ENCODE data around the gene ZNF500.

ZNF500 gene

DNA sequence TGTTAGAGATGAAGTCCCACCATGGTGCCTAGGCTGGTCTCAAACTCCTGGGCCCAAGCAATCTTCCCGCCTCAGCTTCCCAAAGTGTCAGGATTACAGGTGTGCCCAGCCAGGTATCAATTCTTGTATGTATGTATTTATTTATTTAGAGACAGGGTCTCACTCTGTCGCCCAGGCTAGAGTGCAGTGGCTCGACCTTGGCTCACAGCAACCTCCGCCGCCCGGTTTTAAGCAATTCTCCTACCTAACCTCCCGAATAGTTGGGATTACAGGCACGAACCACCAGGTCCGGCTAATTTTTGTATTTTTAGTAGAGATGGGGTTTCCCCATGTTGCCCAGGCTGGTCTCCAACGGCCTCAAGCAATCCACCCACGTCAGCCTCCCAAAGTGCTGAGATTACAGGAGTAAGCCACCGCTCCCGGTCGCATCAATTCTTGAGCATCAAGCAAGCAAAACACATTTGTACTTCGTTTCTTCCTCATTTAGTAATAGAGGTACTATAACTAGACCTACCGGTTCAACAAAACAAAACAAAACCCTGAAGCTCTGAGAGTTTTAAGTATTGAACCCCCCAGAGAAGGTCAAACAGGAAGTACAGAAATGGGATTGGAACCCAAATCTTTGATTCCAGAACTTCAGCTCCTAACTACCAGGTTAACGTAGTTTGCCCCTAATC lies 1.0 kb upstream of the ZNF500 start:
- no peak overlapping the region for H2BK5ac ChIP-seq (ENCODE audit: low read length)
- no peaks in the 10 kb centered on the region for H3K27me3 ChIP-seq (ENCODE audit: insufficient read depth, low read length, poor library complexity)
- H3K4me3 ChIP-seq (ENCODE audit: low read length) = peak overlapping the region; percentile 70
- H3K56ac ChIP-seq (ENCODE audit: low read length) = peak overlapping the region; percentile 97
- no CpG with 5 or more reads among the region's 17 CpGs for WGBS (ENCODE audit: extremely low coverage, insufficient coverage, low lambda C conversion rate)
- H3K79me1 ChIP-seq (ENCODE audit: low read length) = peaks cover 9% of the 10 kb centered on the region
- peaks cover 6% of the 10 kb centered on the region for H3K79me2 ChIP-seq (ENCODE audit: control insufficient read depth, insufficient read depth, low read length)
- H3K23ac ChIP-seq (ENCODE audit: low read length) = no peak overlapping the region
- H3K4ac ChIP-seq (ENCODE audit: low read depth, low read length) = peak overlapping the region; percentile 26
- peak overlapping the region; percentile 97 for H3K4me2 ChIP-seq (ENCODE audit: low read length)
- no peak overlapping the region for H2BK15ac ChIP-seq (replicated peaks; ENCODE audit: low read depth)
- H3K18ac ChIP-seq (ENCODE audit: low read length) = no peak overlapping the region
- H4K5ac ChIP-seq (ENCODE audit: low read length) = no peak overlapping the region
- H3K4me1 ChIP-seq (ENCODE audit: control insufficient read depth, low read depth, low read length) = peaks cover 1% of the 10 kb centered on the region
- H4K8ac ChIP-seq (ENCODE audit: low read depth, low read length) = no peak overlapping the region
- DNase-seq = no peak
- H2AK5ac ChIP-seq (ENCODE audit: low read length) = no peak overlapping the region
- no peak overlapping the region for H3K27ac ChIP-seq (ENCODE audit: low read depth, low read length)
- no peak overlapping the region for H2BK120ac ChIP-seq (ENCODE audit: low read depth, low read length)
- H3K9ac ChIP-seq (ENCODE audit: low read length) = peak overlapping the region; percentile 95
- H3K36me3 ChIP-seq (ENCODE audit: control insufficient read depth, insufficient read depth, low read length) = peaks cover 2% of the 10 kb centered on the region

DNA sequence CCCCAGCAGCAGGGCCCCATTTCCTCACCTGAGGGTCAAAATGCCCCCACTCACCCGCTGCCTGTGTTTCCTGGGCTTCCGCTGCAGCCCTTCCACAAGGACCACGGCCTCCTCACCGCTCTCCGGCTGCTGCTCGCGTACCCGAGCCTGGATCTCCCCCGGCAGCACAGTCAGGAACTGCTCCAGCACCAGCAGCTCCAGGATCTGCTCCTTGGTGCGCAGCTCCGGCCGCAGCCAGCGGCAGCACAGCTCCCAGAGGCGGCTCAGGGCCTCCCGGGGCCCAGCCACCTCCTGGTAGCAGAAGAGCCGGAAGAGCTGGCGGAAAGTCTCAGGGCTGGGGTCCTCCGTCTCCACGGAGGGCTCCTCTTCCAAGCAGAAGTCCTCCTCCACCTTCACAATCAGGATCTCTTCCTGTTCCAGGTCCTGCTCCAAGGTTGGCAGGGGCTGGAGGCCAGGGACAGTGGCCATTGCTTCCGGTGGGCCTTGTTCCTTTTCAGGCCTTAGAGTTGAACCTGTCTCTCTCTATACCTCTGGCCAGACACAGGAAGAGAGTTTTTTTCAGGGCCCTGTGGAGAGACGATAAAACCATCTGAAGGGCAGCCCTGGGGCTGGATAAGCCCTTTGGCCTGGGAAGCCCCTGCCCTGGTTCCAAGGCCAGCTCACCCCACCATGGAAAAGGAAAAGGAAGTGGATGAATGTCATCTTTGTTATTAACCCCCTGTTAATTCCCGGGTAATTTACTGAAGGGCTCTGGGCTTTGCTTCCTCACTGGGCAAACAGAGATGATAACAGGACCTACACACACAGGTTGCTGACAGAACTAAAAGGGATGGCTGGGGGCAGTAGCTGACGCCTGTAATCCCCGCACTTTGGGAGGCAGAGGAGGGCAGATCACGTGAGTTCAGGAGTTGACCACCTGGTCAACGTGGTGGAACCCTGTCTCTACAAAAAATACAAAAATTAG lies 1.2 kb downstream of the ZNF500 start:
- Histone ChIP-seq H4K5ac (ENCODE audit: low read length) (no peak overlapping the region), H3K56ac (ENCODE audit: low read length) (peak overlapping the region; percentile 93), H3K36me3 (ENCODE audit: control insufficient read depth, insufficient read depth, low read length) (peaks cover 2% of the 10 kb centered on the region), H3K4me3 (ENCODE audit: low read length) (no peak overlapping the region), H4K8ac (ENCODE audit: low read depth, low read length) (no peak overlapping the region), H2BK15ac (replicated peaks; ENCODE audit: low read depth) (no peak overlapping the region), H3K4ac (ENCODE audit: low read depth, low read length) (no peak overlapping the region), H3K9ac (ENCODE audit: low read length) (peak overlapping the region; percentile 96), H3K23ac (ENCODE audit: low read length) (no peak overlapping the region), H3K79me1 (ENCODE audit: low read length) (peaks cover 9% of the 10 kb centered on the region), H3K79me2 (ENCODE audit: control insufficient read depth, insufficient read depth, low read length) (peaks cover 6% of the 10 kb centered on the region), H3K27ac (ENCODE audit: low read depth, low read length) (no peak overlapping the region), H3K4me1 (ENCODE audit: control insufficient read depth, low read depth, low read length) (peaks cover 1% of the 10 kb centered on the region), H2BK5ac (ENCODE audit: low read length) (no peak overlapping the region), H2AK5ac (ENCODE audit: low read length) (no peak overlapping the region), H2BK120ac (ENCODE audit: low read depth, low read length) (no peak overlapping the region), H3K18ac (ENCODE audit: low read length) (no peak overlapping the region), H3K4me2 (ENCODE audit: low read length) (peak overlapping the region; percentile 25), H3K27me3 (ENCODE audit: insufficient read depth, low read length, poor library complexity) (no peaks in the 10 kb centered on the region)
- WGBS (ENCODE audit: extremely low coverage, insufficient coverage, low lambda C conversion rate) = no CpG with 5 or more reads among the region's 26 CpGs
- DNase-seq = no peak

DNA sequence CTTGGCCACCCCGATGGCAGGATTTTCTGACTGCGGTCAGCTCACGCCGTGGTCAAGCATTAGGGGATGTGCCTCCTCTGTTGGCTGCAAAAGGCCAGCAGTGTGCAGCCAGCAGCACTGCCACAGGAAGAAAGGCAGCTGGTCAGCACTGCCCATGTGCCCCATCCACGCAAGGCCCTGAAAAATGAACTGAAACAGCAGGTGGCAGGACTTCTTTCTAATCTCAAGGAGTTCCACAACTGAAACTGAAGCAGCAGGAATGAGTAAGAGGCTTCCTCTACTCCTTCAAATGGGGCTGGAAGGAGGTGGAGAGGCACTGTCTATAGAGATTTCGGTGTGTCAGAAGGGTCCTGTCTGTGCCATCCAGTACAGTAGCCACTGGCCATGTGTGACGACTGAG lies 3.2 kb downstream of the ZNF500 start:
- H3K56ac ChIP-seq (ENCODE audit: low read length) = no peak overlapping the region
- H2BK5ac ChIP-seq (ENCODE audit: low read length) = no peak overlapping the region
- H3K18ac ChIP-seq (ENCODE audit: low read length) = no peak overlapping the region
- WGBS (ENCODE audit: extremely low coverage, insufficient coverage, low lambda C conversion rate) = no CpG with 5 or more reads among the region's 7 CpGs
- H3K4me2 ChIP-seq (ENCODE audit: low read length) = no peak overlapping the region
- peaks cover 6% of the 10 kb centered on the region for H3K36me3 ChIP-seq (ENCODE audit: control insufficient read depth, insufficient read depth, low read length)
- H2AK5ac ChIP-seq (ENCODE audit: low read length) = no peak overlapping the region
- no peak overlapping the region for H3K23ac ChIP-seq (ENCODE audit: low read length)
- H3K4me1 ChIP-seq (ENCODE audit: control insufficient read depth, low read depth, low read length) = peaks cover 1% of the 10 kb centered on the region
- no peak overlapping the region for H2BK15ac ChIP-seq (replicated peaks; ENCODE audit: low read depth)
- H3K79me2 ChIP-seq (ENCODE audit: control insufficient read depth, insufficient read depth, low read length) = peaks cover 6% of the 10 kb centered on the region
- no peak for DNase-seq
- H3K27me3 ChIP-seq (ENCODE audit: insufficient read depth, low read length, poor library complexity) = no peaks in the 10 kb centered on the region
- H2BK120ac ChIP-seq (ENCODE audit: low read depth, low read length) = no peak overlapping the region
- no peak overlapping the region for H3K4me3 ChIP-seq (ENCODE audit: low read length)
- no peak overlapping the region for H4K5ac ChIP-seq (ENCODE audit: low read length)
- no peak overlapping the region for H4K8ac ChIP-seq (ENCODE audit: low read depth, low read length)
- H3K79me1 ChIP-seq (ENCODE audit: low read length) = peaks cover 9% of the 10 kb centered on the region
- H3K9ac ChIP-seq (ENCODE audit: low read length) = no peak overlapping the region
- H3K27ac ChIP-seq (ENCODE audit: low read depth, low read length) = no peak overlapping the region
- no peak overlapping the region for H3K4ac ChIP-seq (ENCODE audit: low read depth, low read length)

DNA sequence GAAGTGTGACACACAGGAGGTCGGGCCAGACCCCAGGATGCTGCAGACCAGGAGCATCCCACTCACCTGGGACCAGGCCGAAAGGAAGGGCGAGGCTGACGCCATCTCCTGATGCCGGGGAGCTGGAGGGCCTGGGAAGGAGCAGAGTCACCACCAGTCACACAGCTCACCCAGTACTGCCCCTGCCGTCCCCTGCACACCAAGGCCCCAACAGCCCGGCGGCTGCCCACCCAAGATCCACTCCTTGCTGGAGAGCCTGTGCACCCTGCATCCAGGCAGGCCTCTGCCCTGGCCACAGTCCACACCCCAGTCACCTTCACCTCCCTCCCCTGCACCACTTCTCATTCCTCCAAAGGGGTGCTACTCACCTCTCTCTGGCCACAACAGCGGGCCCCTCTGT lies 4.8 kb downstream of the ZNF500 start:
- no CpG with 5 or more reads among the region's 9 CpGs for WGBS (ENCODE audit: extremely low coverage, insufficient coverage, low lambda C conversion rate)
- DNase-seq = no peak
- Histone ChIP-seq H3K4me2 (ENCODE audit: low read length) (no peak overlapping the region), H3K56ac (ENCODE audit: low read length) (no peak overlapping the region), H4K8ac (ENCODE audit: low read depth, low read length) (no peak overlapping the region), H3K27ac (ENCODE audit: low read depth, low read length) (no peak overlapping the region), H4K5ac (ENCODE audit: low read length) (no peak overlapping the region), H3K79me1 (ENCODE audit: low read length) (peaks cover 9% of the 10 kb centered on the region), H3K27me3 (ENCODE audit: insufficient read depth, low read length, poor library complexity) (no peaks in the 10 kb centered on the region), H2BK5ac (ENCODE audit: low read length) (no peak overlapping the region), H3K4me3 (ENCODE audit: low read length) (no peak overlapping the region), H3K4ac (ENCODE audit: low read depth, low read length) (no peak overlapping the region), H2AK5ac (ENCODE audit: low read length) (no peak overlapping the region), H2BK120ac (ENCODE audit: low read depth, low read length) (no peak overlapping the region), H3K4me1 (ENCODE audit: control insufficient read depth, low read depth, low read length) (peaks cover 1% of the 10 kb centered on the region), H3K23ac (ENCODE audit: low read length) (no peak overlapping the region), H3K36me3 (ENCODE audit: control insufficient read depth, insufficient read depth, low read length) (peaks cover 6% of the 10 kb centered on the region), H3K9ac (ENCODE audit: low read length) (no peak overlapping the region), H3K79me2 (ENCODE audit: control insufficient read depth, insufficient read depth, low read length) (peaks cover 6% of the 10 kb centered on the region), H3K18ac (ENCODE audit: low read length) (no peak overlapping the region), H2BK15ac (replicated peaks; ENCODE audit: low read depth) (no peak overlapping the region)

DNA sequence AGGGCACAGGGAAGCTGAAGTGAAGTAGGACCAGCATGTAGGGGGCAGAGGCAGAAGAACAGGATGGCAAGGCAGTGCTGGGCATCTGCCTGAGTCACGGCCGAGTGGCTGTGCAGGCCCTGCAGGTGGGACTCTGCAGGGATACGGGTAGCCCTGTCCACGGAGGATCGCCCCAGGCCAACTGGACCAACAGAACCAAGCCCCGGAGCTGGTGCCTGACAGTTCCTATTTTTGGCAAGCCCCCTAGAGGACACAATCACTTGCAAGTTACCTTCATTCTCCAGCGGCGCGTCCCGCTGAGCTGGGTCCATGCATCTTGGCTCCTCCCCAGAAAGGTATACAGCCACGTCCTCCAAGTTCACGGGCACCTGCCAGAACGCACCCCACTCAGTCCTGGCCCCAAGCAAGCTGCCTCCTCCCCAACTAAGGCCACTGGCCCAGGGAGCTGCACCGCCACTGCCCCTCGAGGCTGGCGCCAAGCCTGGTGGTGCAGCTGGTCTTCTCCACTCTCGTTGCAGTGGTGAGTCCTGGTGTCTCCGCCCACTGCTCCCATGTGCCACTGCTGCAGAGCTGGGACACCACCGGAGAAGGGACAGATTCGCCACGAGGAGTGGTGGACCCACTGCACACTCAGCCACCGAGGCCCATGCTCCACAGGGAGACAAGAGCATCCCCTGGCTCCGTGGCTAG lies 6.6 kb downstream of the ZNF500 start:
- Histone ChIP-seq H3K4me3 (ENCODE audit: low read length) (no peak overlapping the region), H3K79me1 (ENCODE audit: low read length) (peaks cover 5% of the 10 kb centered on the region), H4K8ac (ENCODE audit: low read depth, low read length) (no peak overlapping the region), H3K79me2 (ENCODE audit: control insufficient read depth, insufficient read depth, low read length) (no peaks in the 10 kb centered on the region), H2BK5ac (ENCODE audit: low read length) (no peak overlapping the region), H4K5ac (ENCODE audit: low read length) (no peak overlapping the region), H3K4ac (ENCODE audit: low read depth, low read length) (no peak overlapping the region), H3K27ac (ENCODE audit: low read depth, low read length) (no peak overlapping the region), H3K27me3 (ENCODE audit: insufficient read depth, low read length, poor library complexity) (no peaks in the 10 kb centered on the region), H3K56ac (ENCODE audit: low read length) (no peak overlapping the region), H2AK5ac (ENCODE audit: low read length) (no peak overlapping the region), H3K9ac (ENCODE audit: low read length) (no peak overlapping the region), H2BK120ac (ENCODE audit: low read depth, low read length) (no peak overlapping the region), H3K4me1 (ENCODE audit: control insufficient read depth, low read depth, low read length) (no peaks in the 10 kb centered on the region), H2BK15ac (replicated peaks; ENCODE audit: low read depth) (no peak overlapping the region), H3K18ac (ENCODE audit: low read length) (no peak overlapping the region), H3K23ac (ENCODE audit: low read length) (no peak overlapping the region), H3K4me2 (ENCODE audit: low read length) (no peak overlapping the region), H3K36me3 (ENCODE audit: control insufficient read depth, insufficient read depth, low read length) (peaks cover 8% of the 10 kb centered on the region)
- DNase-seq = no peak
- no CpG with 5 or more reads among the region's 23 CpGs for WGBS (ENCODE audit: extremely low coverage, insufficient coverage, low lambda C conversion rate)
